Measurements from ENCODE around the gene SKAP1. TPM values are rescaled to one million over a fixed set of nuclear protein-coding genes. Genes with fewer than 3 reads are reported as not detected.
"Not testable (repeated sequence)": the region's sequence is repeated elsewhere in the genome, so short reads cannot be mapped to it uniquely, and the experiment has no call there.

Gene SKAP1
- total RNA-seq, 4 donors from 2014 or later, result 0.33 to 2.1 (median 1.0) TPM

DNA sequence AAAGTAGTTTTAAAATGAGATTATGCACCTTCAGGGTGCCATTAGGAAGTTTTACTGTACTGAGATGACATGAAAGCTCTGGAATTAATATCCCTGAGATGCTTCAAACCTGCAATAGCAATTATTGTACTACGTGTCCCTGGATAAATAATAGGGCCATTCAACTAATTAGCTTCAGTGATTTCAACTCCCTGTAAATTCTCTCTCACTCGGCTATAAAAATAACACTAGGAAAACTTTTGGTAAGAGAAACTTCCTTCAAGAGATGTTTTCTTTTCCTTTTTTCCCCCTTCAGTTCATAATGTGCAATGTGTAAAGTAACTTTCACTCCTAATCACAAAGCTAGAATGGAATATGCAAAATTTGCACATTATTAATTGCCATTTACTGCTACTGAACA is 176.0 kb downstream of the SKAP1 start:
- no peaks in the 10 kb centered on the region for H3K4me1 ChIP-seq
- H3K27ac ChIP-seq, result no peak overlapping the region
- H3K9me3 ChIP-seq, result no peaks in the 10 kb centered on the region
- no peak for DNase-seq
- intact Hi-C loops (cut with DNase I), result no loop called here
- no peak overlapping the region for H3K4me3 ChIP-seq (replicated peaks in 1 of 3)
- H3K27me3 ChIP-seq, result no peaks in the 10 kb centered on the region
- TF ChIP-seq POLR2A (IDR thresholded peaks at IDR 0.05), result no peak
- TF ChIP-seq, protein P1, sequence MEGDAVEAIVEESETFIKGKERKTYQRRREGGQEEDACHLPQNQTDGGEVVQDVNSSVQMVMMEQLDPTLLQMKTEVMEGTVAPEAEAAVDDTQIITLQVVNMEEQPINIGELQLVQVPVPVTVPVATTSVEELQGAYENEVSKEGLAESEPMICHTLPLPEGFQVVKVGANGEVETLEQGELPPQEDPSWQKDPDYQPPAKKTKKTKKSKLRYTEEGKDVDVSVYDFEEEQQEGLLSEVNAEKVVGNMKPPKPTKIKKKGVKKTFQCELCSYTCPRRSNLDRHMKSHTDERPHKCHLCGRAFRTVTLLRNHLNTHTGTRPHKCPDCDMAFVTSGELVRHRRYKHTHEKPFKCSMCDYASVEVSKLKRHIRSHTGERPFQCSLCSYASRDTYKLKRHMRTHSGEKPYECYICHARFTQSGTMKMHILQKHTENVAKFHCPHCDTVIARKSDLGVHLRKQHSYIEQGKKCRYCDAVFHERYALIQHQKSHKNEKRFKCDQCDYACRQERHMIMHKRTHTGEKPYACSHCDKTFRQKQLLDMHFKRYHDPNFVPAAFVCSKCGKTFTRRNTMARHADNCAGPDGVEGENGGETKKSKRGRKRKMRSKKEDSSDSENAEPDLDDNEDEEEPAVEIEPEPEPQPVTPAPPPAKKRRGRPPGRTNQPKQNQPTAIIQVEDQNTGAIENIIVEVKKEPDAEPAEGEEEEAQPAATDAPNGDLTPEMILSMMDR (IDR thresholded peaks at IDR 0.05), result no peak
- WGBS, 2 donors, result 21 to 34% methylated on average over 2 of the region's 2 CpGs
- no peaks in the 10 kb centered on the region for H3K36me3 ChIP-seq

DNA sequence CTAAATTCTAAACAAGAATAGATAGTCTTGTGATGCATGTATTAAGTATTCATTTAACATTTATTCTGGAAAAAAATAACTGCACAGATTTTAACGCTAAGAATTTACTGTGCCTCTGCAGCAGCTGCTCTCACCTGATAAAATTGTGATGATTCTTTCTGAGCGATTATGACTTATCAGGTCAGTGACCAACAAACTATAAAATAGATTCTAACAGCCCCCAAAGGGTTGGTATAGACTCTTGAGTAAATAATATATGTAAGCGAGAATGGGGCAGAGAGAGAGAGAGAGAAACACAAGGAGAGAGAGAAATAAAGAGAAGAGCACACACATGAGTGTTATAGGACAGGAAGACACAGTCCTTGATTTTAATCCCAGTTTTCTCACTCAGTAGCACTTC is 178.1 kb downstream of the SKAP1 start:
- Histone ChIP-seq H3K36me3 (no peaks in the 10 kb centered on the region), H3K27me3 (no peaks in the 10 kb centered on the region), H3K4me3 (replicated peaks in 1 of 3) (no peak overlapping the region), H3K27ac (no peak overlapping the region), H3K9me3 (no peaks in the 10 kb centered on the region), H3K4me1 (no peaks in the 10 kb centered on the region)
- intact Hi-C loops (cut with DNase I), result no loop called here
- no peak for DNase-seq
- WGBS, 2 donors, result 88 to 92% methylated on average over 3 of the region's 3 CpGs
- TF ChIP-seq POLR2A (IDR thresholded peaks at IDR 0.05), result no peak
- TF ChIP-seq, protein P1 (IDR thresholded peaks at IDR 0.05), result no peak

GRCh38 chr17:48250949-48251348 is 179.1 kb downstream of the SKAP1 start:
- 82 to 85% methylated on average over 8 of the region's 8 CpGs for WGBS, 2 donors
- TF ChIP-seq POLR2A (IDR thresholded peaks at IDR 0.05), result no peak
- TF ChIP-seq, protein P1 (IDR thresholded peaks at IDR 0.05), result no peak
- intact Hi-C loops (cut with DNase I), result no loop called here

DNA sequence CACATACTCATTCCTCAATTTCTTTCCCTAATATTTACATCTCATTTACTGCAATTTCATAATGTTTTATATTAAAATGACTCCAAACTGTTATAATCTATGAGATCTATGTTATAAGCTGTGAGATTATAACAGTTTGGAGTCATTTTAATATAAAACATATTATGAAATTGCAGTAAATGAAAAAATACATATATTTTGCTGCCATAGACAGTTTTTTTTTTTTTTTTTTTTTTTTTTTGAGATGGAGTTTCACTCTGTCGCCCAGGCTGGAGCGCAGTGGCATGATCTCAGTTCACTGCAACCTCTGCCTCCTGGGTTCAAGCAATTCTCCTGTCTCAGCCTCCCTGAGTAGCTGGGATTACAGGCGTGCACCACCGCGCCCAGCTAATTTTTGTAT is 180.0 kb downstream of the SKAP1 start:
- 94% methylated on average over 5 of the region's 5 CpGs for WGBS, 2 donors
- intact Hi-C loops (cut with DNase I), result not testable (repeated sequence)

More at GRCh38 chr17:48250949-48251348, 179.1 kb downstream of the SKAP1 start:
- no peaks in the 10 kb centered on the region for H3K9me3 ChIP-seq
- no peak overlapping the region for H3K4me3 ChIP-seq (replicated peaks in 1 of 3)
- no peaks in the 10 kb centered on the region for H3K4me1 ChIP-seq
- no peak overlapping the region for H3K27ac ChIP-seq
- DNase-seq, result no peak
- no peaks in the 10 kb centered on the region for H3K27me3 ChIP-seq
- H3K36me3 ChIP-seq, result no peaks in the 10 kb centered on the region

DNA sequence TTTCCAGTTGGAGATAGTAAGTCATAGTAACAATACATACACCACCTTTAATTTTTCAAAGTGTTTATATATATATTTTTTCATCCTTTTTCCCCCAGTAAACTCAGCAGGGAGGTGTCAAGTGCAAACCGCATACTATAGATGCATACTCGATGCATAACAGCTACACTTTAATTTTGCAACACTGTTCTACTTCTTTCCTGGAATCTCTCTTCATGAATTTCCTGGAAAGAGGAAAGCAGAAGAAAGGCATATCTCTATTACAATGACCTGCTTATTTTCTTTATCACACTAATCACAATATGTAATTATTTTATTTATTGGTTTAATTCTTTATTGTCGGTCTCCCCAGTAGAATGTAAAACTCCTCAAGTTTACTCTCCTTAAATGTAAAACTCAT is 182.4 kb downstream of the SKAP1 start:
- no peaks in the 10 kb centered on the region for H3K36me3 ChIP-seq
- no peaks in the 10 kb centered on the region for H3K27me3 ChIP-seq
- no peak for TF ChIP-seq POLR2A (IDR thresholded peaks at IDR 0.05)
- TF ChIP-seq, protein P1 (IDR thresholded peaks at IDR 0.05), result no peak
- intact Hi-C loops (cut with DNase I), result no loop called here
- H3K9me3 ChIP-seq, result no peaks in the 10 kb centered on the region
- DNase-seq, result no peak
- no peak overlapping the region for H3K27ac ChIP-seq
- 92% methylated on average over 3 of the region's 3 CpGs for WGBS, 2 donors
- no peaks in the 10 kb centered on the region for H3K4me1 ChIP-seq
- no peak overlapping the region for H3K4me3 ChIP-seq (replicated peaks in 1 of 3)

More for the DNA sequence above, 180.0 kb downstream of the SKAP1 start:
- not testable (repeated sequence) for H3K4me1 ChIP-seq; H3K36me3 ChIP-seq; DNase-seq; H3K27me3 ChIP-seq; H3K27ac ChIP-seq; H3K9me3 ChIP-seq; H3K4me3 ChIP-seq (replicated peaks in 1 of 3)

DNA sequence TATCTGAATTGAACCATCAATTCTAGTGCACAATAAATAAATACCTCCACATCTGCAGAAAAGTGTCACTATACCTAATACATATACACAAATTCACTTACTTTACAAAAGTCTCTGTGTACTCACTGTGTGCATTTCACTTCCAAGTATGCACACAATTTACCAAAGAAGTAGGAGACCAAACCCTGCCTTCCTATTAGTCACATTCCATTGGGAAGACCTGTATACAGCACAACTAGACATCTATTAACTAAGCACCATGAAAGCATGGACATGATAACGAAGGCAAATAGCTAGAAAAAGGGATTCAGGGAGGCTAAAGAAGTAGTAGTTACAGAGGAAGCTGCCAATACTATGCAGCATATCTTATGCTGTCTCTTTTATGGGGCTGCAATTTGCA is 183.0 kb downstream of the SKAP1 start:
- no peak for TF ChIP-seq POLR2A (IDR thresholded peaks at IDR 0.05)
- TF ChIP-seq, protein P1 (IDR thresholded peaks at IDR 0.05), result no peak
- Histone ChIP-seq H3K9me3 (no peaks in the 10 kb centered on the region), H3K27ac (no peak overlapping the region), H3K4me1 (peaks cover 0 to under 1% of the 10 kb centered on the region in 2 donors), H3K4me3 (replicated peaks in 1 of 3) (no peak overlapping the region), H3K36me3 (no peaks in the 10 kb centered on the region), H3K27me3 (no peaks in the 10 kb centered on the region)
- intact Hi-C loops (cut with DNase I), result no loop called here
- no peak for DNase-seq
- 82 to 86% methylated on average over 1 of the region's 1 CpG for WGBS, 2 donors

Data from thyroid gland (tissue), 4 donors.